Smooth muscle cell (in vitro differentiated cells): ENCODE data around the gene STX16. TPM values are rescaled to one million over a fixed set of nuclear protein-coding genes. Genes with fewer than 3 reads are reported as not detected.
A peak's percentile ranks its signal among the peaks of the same experiment; 100 is the strongest.

ENCODE experiments used
- DNase-seq: peaks from one replicate; lab custom pipeline; 2025; ENCODE audit not compliant: unreplicated experiment; lab: John Stamatoyannopoulos, UW
- H2AFZ ChIP-seq: fragments of 200-600 bp; sonication (generic); 2 replicates; pipeline ENCODE4 v1.6.0; 2016; ENCODE audit warnings: antibody characterized with exemption, low read depth, mild to moderate bottlenecking
- H3F3A ChIP-seq: fragments of 200-600 bp; sonication (generic); 2 replicates; pipeline ENCODE4 v1.6.0; 2017; ENCODE audit warnings: antibody characterized with exemption, low read depth
- H3K27ac ChIP-seq: fragments of 200-600 bp; sonication (generic); 2 replicates; pipeline ENCODE4 v1.5.1; 2016; ENCODE audit warnings: low read depth, mild to moderate bottlenecking
- H3K27me3 ChIP-seq: fragments of 200-600 bp; sonication (generic); 2 replicates; pipeline ENCODE4 v1.6.1; 2016; ENCODE audit warnings: low read depth, mild to moderate bottlenecking
- H3K36me3 ChIP-seq: fragments of 200-600 bp; sonication (generic); 2 replicates; pipeline ENCODE4 v1.5.1; 2016; ENCODE audit warnings: low read depth
- H3K4me1 ChIP-seq: fragments of 200-600 bp; sonication (generic); 2 replicates; pipeline ENCODE4 v1.5.1; 2016; ENCODE audit warnings: low read depth
- H3K4me2 ChIP-seq: fragments of 200-600 bp; sonication (generic); 2 replicates; pipeline ENCODE4 v1.6.0; 2016; ENCODE audit warnings: mild to moderate bottlenecking
- H3K4me3 ChIP-seq: fragments of 200-600 bp; sonication (generic); 2 replicates; pipeline ENCODE4 v1.5.1; 2016; ENCODE audit warnings: mild to moderate bottlenecking
- H3K79me2 ChIP-seq: fragments of 200-600 bp; sonication (generic); 2 replicates; pipeline ENCODE4 v1.6.0; 2016; ENCODE audit warnings: low read depth, mild to moderate bottlenecking
- H3K9ac ChIP-seq: fragments of 200-600 bp; sonication (generic); 2 replicates; pipeline ENCODE4 v1.6.0; 2016; ENCODE audit warnings: low read depth
- H3K9me3 ChIP-seq: fragments of 200-600 bp; sonication (generic); replicated peaks from 2 replicates; pipeline ENCODE4 v1.5.1; 2016; ENCODE audit warnings: low read depth
- H4K20me1 ChIP-seq: fragments of 200-600 bp; sonication (generic); 2 replicates; pipeline ENCODE4 v1.6.0; 2016; ENCODE audit warnings: low read depth
- CTCF ChIP-seq: fragments of 200-600 bp; sonication (generic); IDR thresholded peaks from 2 replicates; pipeline ENCODE4 v1.5.1; 2017; ENCODE audit warnings: borderline replicate concordance, mild to moderate bottlenecking, antibody characterized with exemption; ENCODE audit not compliant: insufficient read depth, poor library complexity, severe bottlenecking
- WGBS: methylation state at CpG from one replicate; pipeline ENCODE4 v1.1.7; 2016; ENCODE audit warnings: low lambda C conversion rate; 5-methylcytosine and 5-hydroxymethylcytosine counted together
- polyA plus RNA-seq: library from polyadenylated mRNA; unstranded; fragments of >200 nt; fragmentation: Nextera tagmentation; extraction: Ambion mirVana; gene quantifications from 2 replicates; pipeline ENCODE4 v1.2.1, GENCODE V29; 2016
- total RNA-seq: library from RNA; depleted of rRNA; stranded (reverse); fragments of >200 nt; gene quantifications from 2 replicates; pipeline ENCODE4 v1.2.3, GENCODE V29; 2014

STX16 gene
- total and polyA plus RNA-seq, 2 experiments from 2014 or later, result 22.5 to 35.8 TPM

DNA sequence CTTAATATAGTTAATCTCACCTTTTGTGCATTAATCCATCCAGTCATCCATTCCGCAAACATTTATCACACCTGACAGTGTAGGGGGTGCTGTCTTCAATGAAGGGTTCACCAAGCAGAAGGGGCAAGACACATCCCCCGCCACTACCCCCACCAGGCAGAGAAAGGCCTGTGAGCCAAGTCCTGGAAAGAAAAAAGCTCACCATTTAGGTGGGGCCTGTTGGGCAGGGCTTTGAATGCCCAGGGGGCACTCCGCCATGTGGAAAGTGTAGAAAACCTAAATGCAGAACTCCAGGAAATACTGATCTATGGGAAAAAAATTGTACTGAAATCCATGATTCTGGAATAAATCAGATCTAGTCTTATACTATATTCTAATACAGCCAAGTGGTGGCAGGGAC lies 4.8 kb upstream of the STX16 start:
- no peaks in the 10 kb centered on the region for H3F3A ChIP-seq
- no peak overlapping the region for H3K4me3 ChIP-seq
- H3K4me1 ChIP-seq, result peaks cover 5% of the 10 kb centered on the region
- H3K9ac ChIP-seq, result no peak overlapping the region
- no peak overlapping the region for H3K4me2 ChIP-seq
- no peak overlapping the region for H3K27ac ChIP-seq
- no peaks in the 10 kb centered on the region for H3K27me3 ChIP-seq
- no peak for TF ChIP-seq CTCF
- WGBS, result 98% methylated on average over 3 of the region's 3 CpGs
- H2AFZ ChIP-seq, result no peak overlapping the region
- H3K36me3 ChIP-seq, result no peaks in the 10 kb centered on the region
- peaks cover under 1% of the 10 kb centered on the region for H3K79me2 ChIP-seq
- DNase-seq, result no peak
- H3K9me3 ChIP-seq, result no peaks in the 10 kb centered on the region
- H4K20me1 ChIP-seq, result no peaks in the 10 kb centered on the region

DNA sequence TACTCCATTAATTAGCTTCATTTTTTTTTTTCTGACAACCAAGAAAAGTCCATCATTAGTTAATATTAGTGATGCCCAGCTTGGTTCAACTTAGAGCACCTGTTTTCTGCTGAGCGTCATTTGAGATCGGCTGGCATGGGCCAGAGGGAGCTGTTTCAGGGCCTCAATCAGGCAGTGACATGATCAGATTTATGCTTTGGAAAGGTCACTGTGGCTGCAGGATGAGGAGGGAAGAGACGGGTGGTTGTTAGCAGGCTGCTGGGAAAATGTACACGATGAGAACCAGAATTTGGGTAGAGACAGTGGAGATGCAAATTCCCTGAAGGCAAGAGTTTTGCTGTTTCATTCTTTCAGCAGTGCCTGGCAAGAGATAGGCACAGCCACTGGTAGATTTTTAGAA lies 4.4 kb upstream of the STX16 start:
- Histone ChIP-seq H3K9ac (no peak overlapping the region), H3K79me2 (peaks cover 5% of the 10 kb centered on the region), H3F3A (no peaks in the 10 kb centered on the region), H3K36me3 (no peaks in the 10 kb centered on the region), H3K4me3 (no peak overlapping the region), H4K20me1 (no peaks in the 10 kb centered on the region), H3K4me2 (no peak overlapping the region), H3K9me3 (no peaks in the 10 kb centered on the region), H3K4me1 (peaks cover 5% of the 10 kb centered on the region), H3K27me3 (no peaks in the 10 kb centered on the region), H2AFZ (no peak overlapping the region), H3K27ac (no peak overlapping the region)
- DNase-seq, result no peak
- no peak for TF ChIP-seq CTCF
- WGBS, result 92% methylated on average over 4 of the region's 4 CpGs

DNA sequence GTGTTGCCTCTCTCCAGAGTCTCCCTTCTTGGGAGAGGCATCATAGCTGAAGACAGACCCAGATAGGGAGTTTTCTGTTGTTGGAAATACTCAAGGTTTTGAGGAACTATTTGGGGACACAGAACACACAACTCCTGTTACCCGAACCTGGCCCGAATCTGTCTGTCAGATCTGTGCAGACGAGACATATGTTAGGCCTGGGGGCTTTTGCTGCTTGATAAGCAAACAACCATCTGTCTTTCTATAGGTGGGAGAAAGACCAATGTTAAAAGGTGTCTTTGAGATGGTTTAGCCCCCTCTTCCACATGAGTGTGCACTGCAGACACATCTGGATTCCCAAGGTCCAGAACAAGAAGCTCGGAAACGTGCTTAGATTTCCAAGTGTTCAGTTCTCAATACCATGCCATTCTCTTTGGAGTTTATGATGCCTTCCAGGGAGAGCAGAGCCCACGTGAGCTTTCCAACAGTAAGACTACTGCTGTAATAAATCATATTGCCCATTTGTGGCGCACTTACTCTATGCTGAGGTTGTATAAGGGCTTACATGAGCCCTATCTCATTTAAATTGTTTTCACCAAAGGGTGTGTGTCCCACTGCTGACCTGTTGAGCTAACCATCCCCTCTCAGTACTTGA lies 3.8 kb upstream of the STX16 start:
- Histone ChIP-seq H2AFZ (no peak overlapping the region), H3K9ac (no peak overlapping the region), H3K27ac (no peak overlapping the region), H3K4me1 (peaks cover 5% of the 10 kb centered on the region), H3K9me3 (no peaks in the 10 kb centered on the region), H4K20me1 (no peaks in the 10 kb centered on the region), H3K4me3 (no peak overlapping the region), H3K4me2 (peak overlapping the region; percentile 34), H3K27me3 (no peaks in the 10 kb centered on the region), H3K36me3 (no peaks in the 10 kb centered on the region), H3K79me2 (peaks cover 11% of the 10 kb centered on the region), H3F3A (no peaks in the 10 kb centered on the region)
- no peak for TF ChIP-seq CTCF
- no peak for DNase-seq
- WGBS, result 87% methylated on average over 7 of the region's 7 CpGs
